ENCODE measurements around the gene ZNF710.

The ZNF710 gene

GRCh38 chr15:90114451-90114901 lies 113.4 kb downstream of the ZNF710 start:
- FAIRE-seq (no peak), DNase-seq (ENCODE audit: insufficient read length, low spot score) (no peak)
- no peak for TF ChIP-seq TAF1 (IDR thresholded peaks at IDR 0.05; ENCODE audit: low read depth, low read length)
- TF ChIP-seq POLR2A (IDR thresholded peaks at IDR 0.05; ENCODE audit: low read depth, low read length): no peak

- TF ChIP-seq SPI1 (IDR thresholded peaks at IDR 0.05; ENCODE audit: low read depth, low read length): no peak
- TF ChIP-seq POLR2A (IDR thresholded peaks at IDR 0.05; ENCODE audit: low read depth, low read length): no peak
- no peak for TF ChIP-seq POU2F2 (IDR thresholded peaks at IDR 0.05; ENCODE audit: low read depth, low read length)
- no peak for TF ChIP-seq TAF1 (IDR thresholded peaks at IDR 0.05; ENCODE audit: low read depth, low read length)
- TF ChIP-seq PAX5 (IDR thresholded peaks at IDR 0.05; ENCODE audit: insufficient read depth, low read length, severe bottlenecking): no peak
- no peak for TF ChIP-seq POLR2AphosphoS5 (IDR thresholded peaks at IDR 0.05; ENCODE audit: low read depth, low read length)
- no peak for DNase-seq (ENCODE audit: insufficient read length, low spot score)
- no peak for FAIRE-seq
These were observed 114.7 kb downstream of the ZNF710 start for GRCh38 chr15:90115783-90116182.

GRCh38 chr15:90119367-90119766 lies 118.2 kb downstream of the ZNF710 start:
- FAIRE-seq (no peak), DNase-seq (ENCODE audit: insufficient read length, low spot score) (no peak)
- no peak for TF ChIP-seq SPI1 (IDR thresholded peaks at IDR 0.05; ENCODE audit: low read depth, low read length)
- TF ChIP-seq POU2F2 (IDR thresholded peaks at IDR 0.05; ENCODE audit: low read depth, low read length): no peak
- TF ChIP-seq TAF1 (IDR thresholded peaks at IDR 0.05; ENCODE audit: low read depth, low read length): no peak
- TF ChIP-seq PAX5 (IDR thresholded peaks at IDR 0.05; ENCODE audit: insufficient read depth, low read length, severe bottlenecking): no peak
- TF ChIP-seq POLR2A (IDR thresholded peaks at IDR 0.05; ENCODE audit: low read depth, low read length): no peak
- no peak for TF ChIP-seq POLR2AphosphoS5 (IDR thresholded peaks at IDR 0.05; ENCODE audit: low read depth, low read length)

GRCh38 chr15:90121086-90121485 lies 120.0 kb downstream of the ZNF710 start:
- FAIRE-seq: no peak
- no peak for DNase-seq (ENCODE audit: insufficient read length, low spot score)

GRCh38 chr15:90124507-90124906 lies 123.4 kb downstream of the ZNF710 start:
- no peak for DNase-seq (ENCODE audit: insufficient read length, low spot score)
- FAIRE-seq: no peak
- TF ChIP-seq SPI1 (IDR thresholded peaks at IDR 0.05; ENCODE audit: low read depth, low read length) (no peak), TAF1 (IDR thresholded peaks at IDR 0.05; ENCODE audit: low read depth, low read length) (no peak), POLR2AphosphoS5 (IDR thresholded peaks at IDR 0.05; ENCODE audit: low read depth, low read length) (no peak), POLR2A (IDR thresholded peaks at IDR 0.05; ENCODE audit: low read depth, low read length) (no peak), POU2F2 (IDR thresholded peaks at IDR 0.05; ENCODE audit: low read depth, low read length) (no peak), PAX5 (IDR thresholded peaks at IDR 0.05; ENCODE audit: insufficient read depth, low read length, severe bottlenecking) (no peak)

More at GRCh38 chr15:90121086-90121485, 120.0 kb downstream of the ZNF710 start:
- TF ChIP-seq POU2F2 (IDR thresholded peaks at IDR 0.05; ENCODE audit: low read depth, low read length): no peak
- TF ChIP-seq TAF1 (IDR thresholded peaks at IDR 0.05; ENCODE audit: low read depth, low read length): no peak
- TF ChIP-seq POLR2A (IDR thresholded peaks at IDR 0.05; ENCODE audit: low read depth, low read length): no peak
- TF ChIP-seq POLR2AphosphoS5 (IDR thresholded peaks at IDR 0.05; ENCODE audit: low read depth, low read length): no peak
- no peak for TF ChIP-seq PAX5 (IDR thresholded peaks at IDR 0.05; ENCODE audit: insufficient read depth, low read length, severe bottlenecking)
- TF ChIP-seq SPI1 (IDR thresholded peaks at IDR 0.05; ENCODE audit: low read depth, low read length): no peak

- DNase-seq (ENCODE audit: insufficient read length, low spot score): no peak
- TF ChIP-seq POLR2AphosphoS5 (IDR thresholded peaks at IDR 0.05; ENCODE audit: low read depth, low read length) (no peak), PAX5 (IDR thresholded peaks at IDR 0.05; ENCODE audit: insufficient read depth, low read length, severe bottlenecking) (no peak)
- FAIRE-seq: no peak
These were observed 124.9 kb downstream of the ZNF710 start for GRCh38 chr15:90126022-90126421.

GRCh38 chr15:90126596-90127435 lies 125.7 kb downstream of the ZNF710 start:
- FAIRE-seq (no peak), DNase-seq (ENCODE audit: insufficient read length, low spot score) (no peak)

GRCh38 chr15:90130291-90130690 lies 129.2 kb downstream of the ZNF710 start:
- DNase-seq (ENCODE audit: insufficient read length, low spot score) (no peak), FAIRE-seq (no peak)
- TF ChIP-seq PAX5 (IDR thresholded peaks at IDR 0.05; ENCODE audit: insufficient read depth, low read length, severe bottlenecking): no peak

More at GRCh38 chr15:90126596-90127435, 125.7 kb downstream of the ZNF710 start:
- TF ChIP-seq TAF1 (IDR thresholded peaks at IDR 0.05; ENCODE audit: low read depth, low read length): no peak
- no peak for TF ChIP-seq POU2F2 (IDR thresholded peaks at IDR 0.05; ENCODE audit: low read depth, low read length)
- no peak for TF ChIP-seq POLR2A (IDR thresholded peaks at IDR 0.05; ENCODE audit: low read depth, low read length)
- TF ChIP-seq SPI1 (IDR thresholded peaks at IDR 0.05; ENCODE audit: low read depth, low read length): no peak
- TF ChIP-seq PAX5 (IDR thresholded peaks at IDR 0.05; ENCODE audit: insufficient read depth, low read length, severe bottlenecking): no peak
- no peak for TF ChIP-seq POLR2AphosphoS5 (IDR thresholded peaks at IDR 0.05; ENCODE audit: low read depth, low read length)
